Endothelial cell (in vitro differentiated cells): ENCODE results near the gene PES1. TPM values are rescaled to one million over a fixed set of nuclear protein-coding genes. Genes with fewer than 3 reads are reported as not detected.

ENCODE experiments used
- DNase-seq: peaks from one replicate; pipeline ENCODE4 v3.0.0; 2021; ENCODE audit warnings: low spot score
- H3K27ac Mint-ChIP-seq: one replicate; pipeline ENCODE4 v1.8.0; 2021; ENCODE audit warnings: mixed read lengths, inconsistent platforms; ENCODE audit not compliant: unreplicated experiment
- H3K27me3 Mint-ChIP-seq: one replicate; pipeline ENCODE4 v1.8.0; 2021; ENCODE audit warnings: mild to moderate bottlenecking, moderate library complexity, mixed read lengths, inconsistent platforms; ENCODE audit not compliant: unreplicated experiment
- H3K36me3 Mint-ChIP-seq: one replicate; pipeline ENCODE4 v1.8.0; 2021; ENCODE audit warnings: mild to moderate bottlenecking, low read depth, mixed read lengths, inconsistent platforms; ENCODE audit not compliant: unreplicated experiment
- H3K4me1 Mint-ChIP-seq: one replicate; pipeline ENCODE4 v1.8.0; 2021; ENCODE audit warnings: mild to moderate bottlenecking, mixed read lengths, inconsistent platforms; ENCODE audit not compliant: unreplicated experiment
- H3K4me3 Mint-ChIP-seq: one replicate; pipeline ENCODE4 v1.8.0; 2021; ENCODE audit warnings: mild to moderate bottlenecking, mixed read lengths, inconsistent platforms; ENCODE audit not compliant: unreplicated experiment
- H3K9me3 Mint-ChIP-seq: one replicate; pipeline ENCODE4 v1.8.0; 2021; ENCODE audit warnings: mixed read lengths, inconsistent platforms; ENCODE audit not compliant: unreplicated experiment
- CTCF ChIP-seq: fragments of 200-600 bp; sonication (generic); IDR thresholded peaks from one replicate; pipeline ENCODE4 v1.5.0; 2021; ENCODE audit warnings: antibody characterized with exemption; ENCODE audit not compliant: unreplicated experiment
- long read RNA-seq: library from polyadenylated mRNA; unstranded; transcript quantifications from one replicate; pipeline ENCODE4 v2.0.0, GENCODE V29; 2020; ENCODE audit not compliant: unreplicated experiment
- total RNA-seq: library from RNA; stranded (reverse); fragmentation: NEBNext Ultra II Directional; extraction: Animal tissue kit (Norgen Biotek cat#: 25700); gene quantifications from one replicate; pipeline ENCODE4 v1.2.1, GENCODE V29; 2021; ENCODE audit not compliant: unreplicated experiment

Gene PES1
- 84.0 TPM for total RNA-seq
- long read RNA-seq, transcript PES1-202 (15 exons, 2,295 nt) = major isoform, 12 of 14 reads
- long read RNA-seq, partial matches to known transcripts = 1 of 14 reads
- long read RNA-seq, other reads (novel, unspliced or antisense) = 1 of 14 reads

- no peak for TF ChIP-seq CTCF
- Mint-ChIP-seq H3K9me3 (no peaks in the 10 kb centered on the region), H3K4me1 (no peaks in the 10 kb centered on the region), H3K27me3 (peaks cover 4% of the 10 kb centered on the region), H3K4me3 (no peak within 1 kb of the TSS), H3K27ac (no peak within 1 kb of the TSS), H3K36me3 (peaks cover 14% of the 10 kb centered on the region)
- DNase-seq = peak; percentile 90
These were observed at the start of gene PES1 for GRCh38 chr22:30591588-30592359. TSS of gene PES1 (minus strand) at chr22:30591910. CDS start at chr22:30591833, 77 bp downstream.

- H3K9me3 Mint-ChIP-seq = no peaks in the 10 kb centered on the region
- no peak overlapping the region for H3K4me3 Mint-ChIP-seq
- no peak for TF ChIP-seq CTCF
These were observed 49.2 kb upstream of the PES1 start for GRCh38 chr22:30640839-30641430.

DNA sequence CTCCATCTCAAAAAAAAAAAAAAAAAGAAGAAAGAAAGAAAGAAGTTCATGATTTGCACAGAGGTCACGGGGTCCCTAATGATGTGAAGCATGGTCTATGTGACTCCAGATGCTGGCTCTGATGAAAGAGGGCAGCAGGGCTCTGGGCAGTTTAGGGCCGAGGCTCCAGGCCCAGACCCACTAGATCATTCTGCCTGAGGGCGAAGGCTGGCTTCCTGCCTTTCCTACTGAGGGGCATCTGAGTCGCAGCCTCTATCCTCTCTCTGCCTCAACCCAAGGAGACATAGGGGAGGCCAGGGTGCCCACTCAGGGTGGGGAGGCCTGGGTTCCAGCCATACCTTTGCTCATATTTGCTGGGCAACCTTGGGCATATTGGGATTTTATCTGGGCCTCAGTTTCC lies 48.7 kb upstream of the PES1 start:
- peaks cover 7% of the 10 kb centered on the region for H3K4me1 Mint-ChIP-seq
- no peaks in the 10 kb centered on the region for H3K9me3 Mint-ChIP-seq
- H3K4me3 Mint-ChIP-seq = no peak overlapping the region
- peaks cover 10% of the 10 kb centered on the region for H3K27me3 Mint-ChIP-seq
- DNase-seq = no peak
- TF ChIP-seq CTCF = no peak
- H3K27ac Mint-ChIP-seq = no peak overlapping the region
- peaks cover 5% of the 10 kb centered on the region for H3K36me3 Mint-ChIP-seq

More at GRCh38 chr22:30640839-30641430, 49.2 kb upstream of the PES1 start:
- H3K27ac Mint-ChIP-seq = no peak overlapping the region
- peaks cover 5% of the 10 kb centered on the region for H3K36me3 Mint-ChIP-seq
- H3K4me1 Mint-ChIP-seq = peaks cover 6% of the 10 kb centered on the region
- peaks cover 9% of the 10 kb centered on the region for H3K27me3 Mint-ChIP-seq
- no peak for DNase-seq

DNA sequence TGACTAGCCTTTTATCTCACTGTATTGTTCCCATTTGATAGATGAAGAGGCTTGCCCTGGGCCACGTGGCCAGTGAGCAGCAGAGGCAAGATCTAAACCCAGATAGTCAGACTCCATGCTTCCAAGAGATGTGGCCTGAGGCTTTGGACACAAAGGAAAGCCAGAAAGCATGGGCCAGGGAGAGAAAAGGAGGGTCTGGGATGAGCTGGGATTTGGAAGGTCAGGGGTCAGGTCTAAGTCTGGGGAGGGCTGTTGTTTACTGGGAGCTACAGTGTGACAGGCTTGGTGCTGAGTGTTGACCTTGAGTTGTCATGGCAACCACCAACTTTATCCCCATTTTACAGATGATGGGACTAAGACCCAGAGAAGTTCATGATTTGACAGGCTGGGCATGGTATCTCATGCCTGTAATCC lies 46.0 kb upstream of the PES1 start:
- H3K27ac Mint-ChIP-seq = peak overlapping the region; percentile 17
- H3K36me3 Mint-ChIP-seq = no peaks in the 10 kb centered on the region
- H3K27me3 Mint-ChIP-seq = peaks cover 4% of the 10 kb centered on the region
- H3K4me3 Mint-ChIP-seq = peak overlapping the region; percentile 38
- peaks cover 7% of the 10 kb centered on the region for H3K4me1 Mint-ChIP-seq
- no peaks in the 10 kb centered on the region for H3K9me3 Mint-ChIP-seq
- DNase-seq = no peak
- TF ChIP-seq CTCF = no peak
